Astrocyte (in vitro differentiated cells and primary cell): ENCODE data around the gene RBM20. TPM values are rescaled to one million over a fixed set of nuclear protein-coding genes. Genes with fewer than 3 reads are reported as not detected.

ENCODE experiments used
- DNase-seq: peaks from one replicate; pipeline ENCODE4 v3.0.0-alpha.2; 2010; ENCODE audit warnings: low read depth
- FAIRE-seq: peaks from 2 replicates; lab custom pipeline; 2011; peaks lifted over from hg19 to GRCh38; lab: Jason Lieb, UNC
- H2AFZ ChIP-seq: 2 replicates; pipeline ENCODE4 v1.6.0; 2012; ENCODE audit warnings: low read depth, low read length, inconsistent platforms
- H3K27ac ChIP-seq: 2 replicates; pipeline ENCODE4 v1.5.1; 2011; ENCODE audit warnings: low read depth, low read length, inconsistent platforms
- H3K27me3 ChIP-seq: 2 replicates; pipeline ENCODE4 v1.6.0; 2011; ENCODE audit warnings: low read length, inconsistent platforms; ENCODE audit not compliant: insufficient read depth
- H3K36me3 ChIP-seq: 2 replicates; pipeline ENCODE4 v1.5.1; 2011; ENCODE audit warnings: low read length, inconsistent platforms; ENCODE audit not compliant: insufficient read depth
- H3K4me1 ChIP-seq: 2 replicates; pipeline ENCODE4 v1.5.1; 2011; ENCODE audit warnings: low read length, inconsistent platforms; ENCODE audit not compliant: insufficient read depth
- H3K4me2 ChIP-seq: 2 replicates; pipeline ENCODE4 v1.6.0; 2012; ENCODE audit warnings: low read length, inconsistent platforms
- H3K4me3 ChIP-seq: 2 replicates; pipeline ENCODE4 v1.5.1; 2011; ENCODE audit warnings: low read depth, mild to moderate bottlenecking, low read length, inconsistent platforms; ENCODE audit not compliant: insufficient read depth
- H3K79me2 ChIP-seq: 2 replicates; pipeline ENCODE4 v1.6.0; 2012; ENCODE audit warnings: mild to moderate bottlenecking, low read length, inconsistent platforms; ENCODE audit not compliant: insufficient read depth
- H3K9ac ChIP-seq: 2 replicates; pipeline ENCODE4 v1.6.0; 2012; ENCODE audit warnings: mild to moderate bottlenecking, low read length, inconsistent platforms
- H3K9me3 ChIP-seq: 2 replicates; pipeline ENCODE4 v1.5.1; 2012; ENCODE audit warnings: low read depth, mild to moderate bottlenecking, low read length, inconsistent platforms; ENCODE audit not compliant: insufficient read depth
- H4K20me1 ChIP-seq: 2 replicates; pipeline ENCODE4 v1.6.0; 2012; ENCODE audit warnings: low read length, inconsistent platforms; ENCODE audit not compliant: insufficient read depth
- H3K27ac Mint-ChIP-seq: one replicate; pipeline ENCODE4 v1.8.0; 2021; ENCODE audit warnings: mild to moderate bottlenecking, mixed read lengths; ENCODE audit not compliant: unreplicated experiment
- H3K27me3 Mint-ChIP-seq: one replicate; pipeline ENCODE4 v1.8.0; 2021; ENCODE audit warnings: low read depth, mixed read lengths; ENCODE audit not compliant: unreplicated experiment
- H3K36me3 Mint-ChIP-seq: one replicate; pipeline ENCODE4 v1.8.0; 2021; ENCODE audit warnings: low read depth, mixed read lengths; ENCODE audit not compliant: unreplicated experiment
- H3K4me1 Mint-ChIP-seq: one replicate; pipeline ENCODE4 v1.8.0; 2021; ENCODE audit warnings: low read depth, mixed read lengths; ENCODE audit not compliant: unreplicated experiment
- H3K4me3 Mint-ChIP-seq: one replicate; pipeline ENCODE4 v1.8.0; 2021; ENCODE audit warnings: mild to moderate bottlenecking, moderate library complexity, mixed read lengths; ENCODE audit not compliant: unreplicated experiment
- H3K9me3 Mint-ChIP-seq: one replicate; pipeline ENCODE4 v1.8.0; 2021; ENCODE audit warnings: mild to moderate bottlenecking, mixed read lengths; ENCODE audit not compliant: unreplicated experiment
- EZH2 ChIP-seq: IDR thresholded peaks from 2 replicates; pipeline ENCODE4 v1.6.1; 2012; ENCODE audit warnings: mild to moderate bottlenecking, low read length, inconsistent platforms; ENCODE audit not compliant: insufficient read depth
- total RNA-seq: library from RNA; stranded (reverse); gene quantifications from 2 replicates; pipeline ENCODE4 v1.2.1, GENCODE V29; 2021
- TF ChIP-seq, protein P1 (sequence below): IDR thresholded peaks from 2 replicates; pipeline ENCODE4 v1.5.1; 2011; ENCODE audit warnings: low read depth, mild to moderate bottlenecking, inconsistent platforms, low read length, moderate library complexity; ENCODE audit not compliant: insufficient read depth

The RBM20 gene
- total RNA-seq, 1 donor from 2014 or later, result 1.5 TPM

DNA sequence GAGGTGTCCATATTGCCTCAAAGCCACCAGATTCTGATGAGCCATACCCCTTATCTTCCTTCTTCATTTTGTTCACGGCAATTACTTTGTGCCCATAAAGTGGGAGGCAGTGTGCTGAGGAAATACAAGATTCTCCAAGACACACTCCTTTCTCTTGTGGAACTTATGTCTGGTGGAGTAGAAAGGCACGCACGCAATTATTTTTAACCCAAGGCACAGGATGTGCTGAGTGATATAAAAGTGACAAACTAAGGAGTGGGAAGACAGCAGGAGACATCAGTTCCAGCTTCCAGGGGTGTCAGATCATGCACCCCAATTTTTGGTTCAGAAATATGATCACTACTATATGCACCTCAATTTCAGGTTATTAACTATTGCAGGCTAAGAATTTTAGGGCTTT is 132.9 kb downstream of the RBM20 start:
- Histone ChIP-seq H3K9me3 (no peaks in the 10 kb centered on the region), H3K9ac (no peak overlapping the region), H3K79me2 (no peaks in the 10 kb centered on the region), H2AFZ (no peak overlapping the region), H3K27me3 (no peaks in the 10 kb centered on the region), H3K36me3 (no peaks in the 10 kb centered on the region), H3K27ac (no peak overlapping the region), H4K20me1 (no peaks in the 10 kb centered on the region), H3K4me3 (no peak overlapping the region), H3K4me2 (no peak overlapping the region), H3K4me1 (peaks cover 10% of the 10 kb centered on the region)
- Mint-ChIP-seq H3K36me3 (no peaks in the 10 kb centered on the region), H3K4me3 (no peak overlapping the region), H3K9me3 (peaks cover 2% of the 10 kb centered on the region), H3K27me3 (peaks cover 2% of the 10 kb centered on the region), H3K4me1 (peaks cover 18% of the 10 kb centered on the region), H3K27ac (no peak overlapping the region)
- FAIRE-seq, result no peak
- TF ChIP-seq, protein P1, sequence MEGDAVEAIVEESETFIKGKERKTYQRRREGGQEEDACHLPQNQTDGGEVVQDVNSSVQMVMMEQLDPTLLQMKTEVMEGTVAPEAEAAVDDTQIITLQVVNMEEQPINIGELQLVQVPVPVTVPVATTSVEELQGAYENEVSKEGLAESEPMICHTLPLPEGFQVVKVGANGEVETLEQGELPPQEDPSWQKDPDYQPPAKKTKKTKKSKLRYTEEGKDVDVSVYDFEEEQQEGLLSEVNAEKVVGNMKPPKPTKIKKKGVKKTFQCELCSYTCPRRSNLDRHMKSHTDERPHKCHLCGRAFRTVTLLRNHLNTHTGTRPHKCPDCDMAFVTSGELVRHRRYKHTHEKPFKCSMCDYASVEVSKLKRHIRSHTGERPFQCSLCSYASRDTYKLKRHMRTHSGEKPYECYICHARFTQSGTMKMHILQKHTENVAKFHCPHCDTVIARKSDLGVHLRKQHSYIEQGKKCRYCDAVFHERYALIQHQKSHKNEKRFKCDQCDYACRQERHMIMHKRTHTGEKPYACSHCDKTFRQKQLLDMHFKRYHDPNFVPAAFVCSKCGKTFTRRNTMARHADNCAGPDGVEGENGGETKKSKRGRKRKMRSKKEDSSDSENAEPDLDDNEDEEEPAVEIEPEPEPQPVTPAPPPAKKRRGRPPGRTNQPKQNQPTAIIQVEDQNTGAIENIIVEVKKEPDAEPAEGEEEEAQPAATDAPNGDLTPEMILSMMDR, result no peak
- TF ChIP-seq EZH2, result no peak
- DNase-seq, result no peak

DNA sequence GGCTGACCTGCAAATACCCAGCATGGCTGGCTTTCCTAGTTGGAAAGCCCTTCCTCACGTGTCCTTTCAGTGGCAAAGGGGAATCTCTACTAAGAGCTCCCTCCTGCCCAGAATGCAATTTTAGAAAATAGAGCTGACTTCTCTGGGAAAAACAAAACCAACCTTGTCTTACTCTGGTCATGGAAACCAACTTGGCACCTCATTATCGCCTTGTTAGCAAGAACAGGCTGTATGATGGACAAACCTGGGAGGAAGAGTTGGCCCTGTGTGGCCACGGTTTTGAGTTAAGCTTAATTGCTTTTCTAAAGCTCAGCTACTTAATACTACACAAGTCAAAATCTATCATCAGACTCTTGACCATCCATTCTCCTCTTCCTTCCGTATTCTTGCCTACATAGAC is 133.5 kb downstream of the RBM20 start:
- Histone ChIP-seq H3K4me2 (no peak overlapping the region), H3K9me3 (no peaks in the 10 kb centered on the region), H2AFZ (no peak overlapping the region), H3K27me3 (no peaks in the 10 kb centered on the region), H3K27ac (no peak overlapping the region), H3K79me2 (no peaks in the 10 kb centered on the region), H3K4me3 (no peak overlapping the region), H4K20me1 (no peaks in the 10 kb centered on the region), H3K4me1 (peaks cover 10% of the 10 kb centered on the region), H3K36me3 (no peaks in the 10 kb centered on the region), H3K9ac (no peak overlapping the region)
- peaks cover 18% of the 10 kb centered on the region for H3K4me1 Mint-ChIP-seq
- FAIRE-seq (no peak), DNase-seq (no peak)
- H3K4me3 Mint-ChIP-seq, result no peak overlapping the region
- TF ChIP-seq, protein P1, result no peak
- no peak for TF ChIP-seq EZH2
- no peak overlapping the region for H3K27ac Mint-ChIP-seq
- H3K9me3 Mint-ChIP-seq, result peaks cover 2% of the 10 kb centered on the region
- no peaks in the 10 kb centered on the region for H3K36me3 Mint-ChIP-seq
- peaks cover 2% of the 10 kb centered on the region for H3K27me3 Mint-ChIP-seq

DNA sequence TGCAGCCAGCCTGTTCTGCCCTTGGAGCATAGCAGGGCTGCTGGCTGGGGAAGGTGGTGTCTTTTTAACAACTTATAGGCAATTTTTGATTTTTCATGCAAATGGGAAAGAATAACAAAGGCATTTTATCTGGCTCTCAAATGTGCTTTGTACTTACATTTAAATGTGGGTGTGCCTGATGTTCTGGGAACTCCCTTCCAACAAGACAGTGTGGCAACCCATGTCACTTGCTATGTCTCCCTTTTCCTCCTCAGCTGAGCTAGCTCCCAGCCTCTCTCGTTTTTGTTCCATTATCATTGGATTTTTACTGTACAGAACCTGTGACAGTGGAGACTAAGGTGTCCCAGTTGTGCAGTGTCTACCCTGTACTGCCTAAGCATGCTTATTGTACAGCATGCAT is 134.1 kb downstream of the RBM20 start:
- no peak overlapping the region for H3K4me3 ChIP-seq
- Mint-ChIP-seq H3K4me3 (no peak overlapping the region), H3K9me3 (peaks cover 2% of the 10 kb centered on the region), H3K27ac (no peak overlapping the region), H3K36me3 (no peaks in the 10 kb centered on the region), H3K4me1 (peaks cover 18% of the 10 kb centered on the region), H3K27me3 (peaks cover 2% of the 10 kb centered on the region)
- H3K9me3 ChIP-seq, result no peaks in the 10 kb centered on the region
- no peak overlapping the region for H3K9ac ChIP-seq
- FAIRE-seq, result no peak
- H3K27me3 ChIP-seq, result no peaks in the 10 kb centered on the region
- no peaks in the 10 kb centered on the region for H3K79me2 ChIP-seq
- H3K4me1 ChIP-seq, result peaks cover 10% of the 10 kb centered on the region
- TF ChIP-seq EZH2, result no peak
- TF ChIP-seq, protein P1, result no peak
- H2AFZ ChIP-seq, result no peak overlapping the region
- H3K4me2 ChIP-seq, result no peak overlapping the region
- DNase-seq, result no peak
- H3K36me3 ChIP-seq, result no peaks in the 10 kb centered on the region
- no peaks in the 10 kb centered on the region for H4K20me1 ChIP-seq
- H3K27ac ChIP-seq, result no peak overlapping the region
